Measurements from ENCODE around the gene RAMP1.

The RAMP1 gene

DNA sequence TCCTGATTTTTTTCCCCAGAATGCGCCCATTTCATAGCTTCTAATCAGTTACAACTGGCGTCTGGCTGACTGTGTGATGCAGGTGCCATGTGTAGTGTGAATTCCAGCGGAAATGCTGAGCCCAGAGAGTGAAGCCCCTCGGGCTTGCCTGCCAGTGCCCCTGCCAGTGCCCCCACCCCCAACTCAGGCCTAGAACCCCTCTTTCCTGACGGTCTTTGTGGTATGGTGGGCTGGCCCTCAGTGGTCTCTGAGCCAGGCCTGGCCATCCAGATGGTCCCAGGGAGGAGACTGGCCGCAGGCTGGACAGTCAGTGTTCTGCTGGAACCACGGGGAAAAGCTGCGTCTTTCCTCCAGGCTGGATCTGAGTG lies 3.1 kb downstream of the RAMP1 start:
- no peak overlapping the region for H3K4me3 ChIP-seq (ENCODE audit: low read depth, low read length)
- TF ChIP-seq CTCF (conservative IDR thresholded peaks at IDR 0.05; ENCODE audit: low read depth, low read length) = no peak
- DNase-seq (ENCODE audit: low read depth) = no peak

DNA sequence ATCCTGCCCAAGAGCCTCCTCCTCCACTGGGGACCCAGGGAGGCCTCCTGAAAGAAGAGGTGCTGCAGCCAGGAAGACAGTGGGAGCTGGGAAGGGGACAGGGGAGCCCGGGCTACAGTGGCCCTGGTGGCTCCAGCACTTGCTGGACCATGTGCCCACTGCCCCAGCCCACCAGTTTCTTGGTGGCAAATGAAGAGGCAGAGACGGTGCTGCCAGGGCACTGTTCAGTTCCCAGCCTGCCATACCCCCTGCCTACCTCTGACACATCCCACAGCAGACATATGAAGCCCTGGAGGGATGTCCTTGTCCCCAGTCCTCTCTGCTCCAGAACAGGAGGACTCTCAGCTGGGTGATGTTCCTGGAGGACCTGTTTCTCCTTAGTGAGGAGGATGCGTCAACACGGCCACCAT lies 3.7 kb downstream of the RAMP1 start:
- no peak for DNase-seq (ENCODE audit: low read depth)
- no peak overlapping the region for H3K4me3 ChIP-seq (ENCODE audit: low read depth, low read length)
- TF ChIP-seq CTCF (conservative IDR thresholded peaks at IDR 0.05; ENCODE audit: low read depth, low read length) = no peak

DNA sequence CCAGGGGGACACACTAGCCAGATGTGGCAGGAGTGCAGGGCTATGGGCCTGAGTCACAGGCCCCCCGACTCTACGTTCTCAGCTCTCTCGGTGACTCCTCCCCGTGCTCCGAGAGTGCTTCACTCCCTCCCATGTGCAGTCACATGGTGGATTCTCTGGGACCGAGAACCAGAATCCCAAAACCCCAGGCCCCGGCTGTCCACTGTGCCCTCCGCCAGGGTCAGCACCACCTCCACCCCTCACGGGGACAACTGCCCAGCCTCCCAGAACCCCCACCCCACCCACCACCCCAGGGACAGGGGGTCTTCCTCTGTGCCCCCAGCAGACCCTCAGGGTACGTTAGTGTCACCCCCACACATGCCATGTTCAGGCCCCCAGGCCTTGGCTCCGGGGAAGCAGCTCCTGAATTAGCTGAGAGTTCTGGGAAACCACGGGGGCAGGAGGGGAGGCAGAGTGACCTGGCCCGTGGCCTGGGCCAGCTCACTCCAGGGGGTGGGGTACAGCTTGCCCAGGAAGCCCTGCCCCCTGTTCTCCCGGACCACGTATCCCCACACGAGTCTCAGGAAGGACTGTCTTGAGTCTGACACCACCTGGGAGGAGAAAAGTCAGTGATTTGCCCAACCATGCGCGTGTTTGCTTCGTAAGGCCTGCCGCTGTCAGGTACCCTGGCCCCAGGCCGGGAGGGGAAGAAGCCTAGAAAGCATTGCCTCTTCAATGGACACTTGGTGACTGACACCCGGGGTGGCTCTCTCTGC lies 4.4 kb downstream of the RAMP1 start:
- no peak for TF ChIP-seq CTCF (conservative IDR thresholded peaks at IDR 0.05; ENCODE audit: low read depth, low read length)
- no peak overlapping the region for H3K4me3 ChIP-seq (ENCODE audit: low read depth, low read length)
- DNase-seq (ENCODE audit: low read depth) = no peak

- no peak overlapping the region for H3K4me3 ChIP-seq (ENCODE audit: low read depth, low read length)
- TF ChIP-seq CTCF (conservative IDR thresholded peaks at IDR 0.05; ENCODE audit: low read depth, low read length) = no peak
- no peak for DNase-seq (ENCODE audit: low read depth)
Observed at GRCh38 chr2:237864444-237864931, 5.1 kb downstream of the RAMP1 start.

DNA sequence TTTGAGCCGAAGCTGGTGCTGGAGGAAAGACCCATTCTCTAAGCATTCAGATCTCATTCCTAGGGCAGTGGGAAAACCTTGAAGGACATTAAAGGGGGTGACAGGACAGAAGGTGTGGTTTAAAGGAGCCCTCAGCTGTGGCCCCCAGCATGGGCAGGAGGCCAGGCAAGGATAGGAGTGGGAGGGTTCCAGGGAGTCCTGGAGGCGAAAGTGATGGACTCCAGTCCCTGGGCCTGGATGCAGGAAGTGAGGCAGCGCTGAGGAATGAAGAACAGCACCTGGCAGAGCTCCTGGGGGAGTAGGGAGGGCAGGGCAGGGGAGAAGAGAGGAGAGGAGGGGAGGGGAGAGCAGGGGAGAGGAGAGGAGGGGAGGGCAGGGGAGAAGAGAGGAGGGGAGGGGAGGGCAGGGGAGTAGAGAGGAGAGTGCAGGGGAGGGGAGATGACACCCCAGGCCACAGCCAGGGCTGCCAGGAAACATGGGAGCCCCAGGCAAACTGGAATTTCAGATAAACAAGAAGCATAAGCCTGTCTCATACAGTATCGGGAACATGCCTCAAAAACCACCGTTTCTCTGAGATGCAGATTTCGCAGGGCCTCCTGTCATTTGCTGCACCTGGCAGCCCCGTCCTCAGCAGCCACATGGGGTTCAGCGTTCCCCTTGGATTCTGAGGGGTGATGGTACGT lies 5.7 kb downstream of the RAMP1 start:
- no peak overlapping the region for H3K4me3 ChIP-seq (ENCODE audit: low read depth, low read length)
- TF ChIP-seq CTCF (conservative IDR thresholded peaks at IDR 0.05; ENCODE audit: low read depth, low read length) = no peak
- peak; percentile 51 for DNase-seq (ENCODE audit: low read depth)

DNA sequence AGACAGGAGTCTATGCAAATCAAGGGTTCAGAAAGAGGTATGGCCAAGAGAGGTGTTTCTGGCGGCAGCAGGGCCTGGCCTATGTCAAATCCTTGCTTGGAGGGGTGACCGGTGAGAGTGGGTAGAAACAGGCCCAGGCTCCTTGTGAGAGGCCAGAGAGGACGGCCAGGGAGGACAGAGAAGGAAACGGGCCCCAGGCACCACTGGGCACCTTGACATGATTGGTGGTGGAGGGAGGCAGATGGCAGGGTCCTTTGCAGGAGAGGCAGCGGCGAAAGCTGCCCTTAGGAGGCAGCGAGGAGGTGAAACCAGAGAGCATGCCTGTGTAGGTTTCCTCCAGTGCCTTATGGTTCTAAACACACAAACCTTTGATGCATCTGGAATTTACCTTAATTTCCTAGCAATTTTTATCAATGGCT lies 6.2 kb downstream of the RAMP1 start:
- H3K4me3 ChIP-seq (ENCODE audit: low read depth, low read length) = no peak overlapping the region
- TF ChIP-seq CTCF (conservative IDR thresholded peaks at IDR 0.05; ENCODE audit: low read depth, low read length) = peak; percentile 27
- DNase-seq (ENCODE audit: low read depth) = no peak
